IPS DF 19.7 (cell line): ENCODE measurements around the gene AOPEP.
"Not testable (repeated sequence)": the region's sequence is repeated elsewhere in the genome, so short reads cannot be mapped to it uniquely, and the experiment has no call there.

ENCODE experiments used
- DNase-seq: peaks from one replicate; pipeline ENCODE4 v3.0.0-alpha.2; 2013; ENCODE audit warnings: low read depth, low spot score

The AOPEP gene

GRCh38 chr9:94817291-94818177, 91.0 kb downstream of the AOPEP start:
- no peak for DNase-seq

GRCh38 chr9:94818178-94818541, 91.7 kb downstream of the AOPEP start:
- no peak for DNase-seq

- no peak for DNase-seq
These were observed 92.7 kb downstream of the AOPEP start for GRCh38 chr9:94819161-94819687.

- no peak for DNase-seq
These were observed 94.8 kb downstream of the AOPEP start for GRCh38 chr9:94821098-94821887.

GRCh38 chr9:94822273-94822672, 95.8 kb downstream of the AOPEP start:
- DNase-seq: no peak

GRCh38 chr9:94823710-94824109, 97.2 kb downstream of the AOPEP start:
- no peak for DNase-seq

GRCh38 chr9:94824411-94824810, 97.9 kb downstream of the AOPEP start:
- no peak for DNase-seq

- DNase-seq: peak; percentile 59
These were observed 98.6 kb downstream of the AOPEP start for GRCh38 chr9:94824913-94825610.

GRCh38 chr9:94825611-94825958, 99.1 kb downstream of the AOPEP start:
- DNase-seq: no peak

- DNase-seq: no peak
These were observed 99.5 kb downstream of the AOPEP start for GRCh38 chr9:94826044-94826443.

GRCh38 chr9:94826644-94827410, 100.3 kb downstream of the AOPEP start:
- DNase-seq: no peak

GRCh38 chr9:94827584-94828304, 101.2 kb downstream of the AOPEP start:
- DNase-seq: no peak

GRCh38 chr9:94829380-94830070, 103.0 kb downstream of the AOPEP start:
- no peak for DNase-seq

GRCh38 chr9:94830071-94830604, 103.6 kb downstream of the AOPEP start:
- DNase-seq: not testable (repeated sequence)

- DNase-seq: no peak
These were observed 107.3 kb downstream of the AOPEP start for GRCh38 chr9:94833802-94834201.

- DNase-seq: no peak
These were observed 110.9 kb downstream of the AOPEP start for GRCh38 chr9:94837404-94837803.

- no peak for DNase-seq
These were observed 112.9 kb downstream of the AOPEP start for GRCh38 chr9:94839398-94839797.

GRCh38 chr9:94840738-94841137, 114.2 kb downstream of the AOPEP start:
- no peak for DNase-seq

- peak; percentile 20 for DNase-seq
These were observed 116.6 kb downstream of the AOPEP start for GRCh38 chr9:94843134-94843533.

GRCh38 chr9:94846739-94847138, 120.2 kb downstream of the AOPEP start:
- no peak for DNase-seq
